GM23248 (cell line): ENCODE measurements around the gene ZNF394.

ENCODE experiments used
- EZH2 ChIP-seq: fragments of 200-600 bp; sonication (generic); IDR thresholded peaks from 2 replicates; pipeline ENCODE4 v1.6.1; 2018; ENCODE audit warnings: antibody characterized with exemption, mild to moderate bottlenecking; ENCODE audit not compliant: insufficient read depth, poor library complexity, severe bottlenecking
- EZH2phosphoT487 ChIP-seq: fragments of 200-600 bp; sonication (generic); IDR thresholded peaks from 2 replicates; pipeline ENCODE4 v1.6.1; 2018; ENCODE audit warnings: antibody characterized with exemption, moderate library complexity, mild to moderate bottlenecking, low read depth; ENCODE audit not compliant: insufficient read depth

DNA sequence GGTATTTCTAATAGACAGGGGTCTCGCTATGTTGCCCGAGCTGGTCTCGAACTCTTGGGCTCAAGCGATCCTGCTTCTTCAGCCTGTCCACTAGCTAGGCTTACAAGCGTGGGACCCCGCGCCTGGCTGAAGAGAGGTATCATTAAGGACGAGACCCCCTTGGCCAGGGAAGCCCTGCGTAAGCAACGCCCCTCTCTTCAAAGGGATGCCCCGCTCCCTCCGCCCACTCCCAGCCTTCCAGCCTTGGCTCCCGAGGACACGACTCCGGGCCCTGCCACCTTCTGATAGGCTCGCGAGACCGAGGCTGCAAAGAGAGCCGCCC, 4.2 kb upstream of the ZNF394 start:
- TF ChIP-seq EZH2phosphoT487 (no peak), EZH2 (no peak)
